Measurements from ENCODE around the gene COLEC11.

DNA sequence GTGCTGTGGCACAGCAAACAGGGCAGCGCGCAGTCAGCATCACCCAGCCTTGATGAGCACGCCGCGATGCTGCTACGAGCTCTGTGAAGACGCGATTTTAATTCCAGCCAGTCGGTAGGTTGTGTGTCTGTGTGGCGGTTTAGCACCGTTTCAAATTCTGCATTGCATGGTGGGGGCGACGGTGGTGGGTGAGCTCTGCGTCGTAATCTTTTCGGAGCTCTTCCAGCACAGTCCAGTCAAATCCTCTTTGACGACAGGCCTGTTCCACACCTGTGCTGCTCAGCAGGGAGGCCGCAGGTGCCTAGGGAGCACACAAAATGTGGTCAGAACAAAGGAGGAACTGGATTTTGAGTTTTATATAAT is 71.7 kb downstream of the COLEC11 start:
- TF ChIP-seq CTCF (IDR thresholded peaks at IDR 0.05) (no peak), POLR2A (IDR thresholded peaks at IDR 0.05) (no peak)
